Inferior parietal cortex (tissue), 1 donor: ENCODE results near the gene CARM1.

Source experiments
- DNase-seq: peaks from one replicate; pipeline ENCODE4 v3.0.0-alpha.2; 2016; ENCODE audit errors: extremely low spot score

The CARM1 gene

DNA sequence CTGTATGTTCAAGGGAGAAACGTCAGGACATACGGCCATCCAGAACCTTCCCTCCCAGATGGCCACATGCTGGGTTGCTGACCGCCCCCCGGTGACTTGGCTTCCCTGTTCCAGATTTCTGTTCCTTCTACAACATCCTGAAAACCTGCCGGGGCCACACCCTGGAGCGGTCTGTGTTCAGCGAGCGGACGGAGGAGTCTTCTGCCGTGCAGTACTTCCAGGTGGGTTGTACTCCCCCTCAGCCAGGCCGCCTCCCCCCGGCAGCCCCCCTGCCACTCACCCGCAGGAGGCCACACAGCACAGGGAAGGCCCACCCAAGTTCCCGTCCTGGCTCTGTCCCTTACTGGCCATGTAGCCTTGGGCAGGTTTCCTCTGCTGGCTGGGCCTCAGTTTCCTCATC lies 36.6 kb downstream of the CARM1 start:
- no peak for DNase-seq

DNA sequence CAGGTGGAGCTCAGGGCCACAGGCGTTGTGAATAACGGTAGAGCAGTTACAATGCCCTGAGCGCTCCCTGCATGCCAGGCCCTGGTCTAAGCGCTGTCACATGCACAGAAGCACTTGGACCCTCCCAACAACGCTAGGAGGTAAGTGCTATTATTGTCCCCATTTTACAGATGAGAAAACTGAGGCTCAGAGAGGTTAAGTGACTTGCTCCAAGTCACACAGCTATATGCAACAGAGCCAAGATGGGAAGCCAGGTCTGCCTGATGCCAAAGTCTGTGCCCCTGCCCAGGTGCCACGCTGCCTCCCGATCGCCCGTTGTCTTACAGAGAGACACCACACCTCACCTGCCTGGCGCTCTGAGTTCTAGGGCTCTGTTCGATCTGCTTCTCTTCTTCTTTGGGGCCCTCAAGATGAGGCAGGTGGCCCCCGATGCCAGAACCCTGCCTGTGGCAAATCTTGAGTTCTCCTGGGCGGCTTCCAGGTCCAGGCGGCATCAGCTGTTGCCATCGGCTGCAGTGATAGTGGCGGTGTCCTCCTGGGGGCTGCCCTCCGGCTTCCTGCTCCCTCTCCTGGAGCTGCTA lies 37.1 kb downstream of the CARM1 start:
- no peak for DNase-seq

DNA sequence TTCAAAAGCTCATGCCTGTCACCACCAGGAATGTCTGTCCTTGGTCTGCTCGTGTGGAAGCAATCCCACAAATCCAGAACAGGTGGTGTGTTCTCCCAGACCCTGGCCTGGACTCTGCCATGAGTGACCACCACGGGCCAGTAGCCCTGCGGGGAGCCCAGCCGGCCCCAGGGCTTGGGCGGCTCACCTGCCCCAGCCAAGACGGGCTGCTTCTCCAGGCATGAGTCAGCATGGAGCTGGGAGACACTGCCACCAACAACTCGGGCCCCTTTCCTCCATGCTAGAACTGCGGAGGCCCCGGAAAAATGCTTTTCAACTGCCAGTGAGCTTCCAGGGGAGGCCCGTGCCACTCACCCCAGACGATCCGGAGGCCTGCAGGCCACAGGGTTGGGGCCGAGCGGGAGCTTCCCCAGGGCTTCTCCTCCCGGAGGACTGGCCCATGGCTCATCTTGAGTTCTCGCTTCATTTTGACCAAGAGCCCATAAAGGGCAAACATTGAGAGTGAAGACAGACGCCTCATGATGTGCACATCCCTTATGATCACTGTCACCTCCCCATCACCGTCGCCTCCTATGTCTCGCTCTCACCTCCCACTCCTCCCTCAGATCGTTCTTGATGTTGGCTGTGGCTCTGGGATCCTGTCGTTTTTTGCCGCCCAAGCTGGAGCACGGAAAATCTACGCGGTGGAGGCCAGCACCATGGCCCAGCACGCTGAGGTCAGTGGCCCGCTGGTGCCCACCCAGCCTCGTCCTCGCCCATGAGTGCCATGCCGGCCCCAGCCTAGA lies 40.4 kb downstream of the CARM1 start:
- no peak for DNase-seq

DNA sequence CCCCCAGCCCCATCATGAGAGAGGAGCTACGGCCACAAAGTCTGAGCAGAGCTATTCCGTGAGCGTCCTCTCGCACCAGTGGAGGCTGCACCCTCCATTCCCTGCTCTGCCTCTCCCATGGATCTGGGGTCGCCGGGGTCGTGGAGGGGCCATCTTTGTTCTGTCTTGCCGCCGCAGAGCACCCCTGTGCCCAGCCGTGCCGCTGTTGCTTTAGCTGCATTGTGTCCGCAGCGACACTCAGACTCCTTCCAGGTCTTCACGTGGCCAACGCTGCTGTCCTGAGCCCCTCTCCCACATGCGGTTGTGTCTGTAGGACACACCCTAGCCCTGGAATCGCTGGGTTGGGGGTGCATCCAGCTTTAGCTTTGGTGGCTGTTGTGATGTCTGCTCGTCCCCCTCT lies 41.3 kb downstream of the CARM1 start:
- no peak for DNase-seq

DNA sequence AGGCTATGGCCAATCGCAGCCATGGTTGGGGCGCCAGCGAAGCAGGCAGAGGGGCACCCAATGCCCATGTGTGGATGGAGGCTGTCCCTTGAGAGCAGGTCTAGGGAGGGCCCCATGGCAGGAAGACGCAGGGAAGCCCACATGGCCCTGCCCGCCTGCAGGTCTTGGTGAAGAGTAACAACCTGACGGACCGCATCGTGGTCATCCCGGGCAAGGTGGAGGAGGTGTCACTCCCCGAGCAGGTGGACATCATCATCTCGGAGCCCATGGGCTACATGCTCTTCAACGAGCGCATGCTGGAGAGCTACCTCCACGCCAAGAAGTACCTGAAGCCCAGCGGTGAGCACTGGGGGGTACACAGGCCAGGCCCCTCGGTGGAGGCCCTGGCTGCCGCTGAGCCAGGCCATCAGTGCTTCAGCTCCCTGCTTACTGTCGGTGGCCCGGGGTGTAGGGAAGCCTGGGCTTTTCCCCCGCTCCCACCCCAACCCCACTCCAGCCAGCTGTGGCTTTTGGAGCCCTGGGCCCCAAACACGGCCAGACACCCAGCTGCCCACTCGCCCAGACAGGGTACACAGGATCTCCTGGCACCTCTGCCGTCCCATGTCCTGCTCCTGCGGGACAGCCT lies 42.5 kb downstream of the CARM1 start:
- no peak for DNase-seq

DNA sequence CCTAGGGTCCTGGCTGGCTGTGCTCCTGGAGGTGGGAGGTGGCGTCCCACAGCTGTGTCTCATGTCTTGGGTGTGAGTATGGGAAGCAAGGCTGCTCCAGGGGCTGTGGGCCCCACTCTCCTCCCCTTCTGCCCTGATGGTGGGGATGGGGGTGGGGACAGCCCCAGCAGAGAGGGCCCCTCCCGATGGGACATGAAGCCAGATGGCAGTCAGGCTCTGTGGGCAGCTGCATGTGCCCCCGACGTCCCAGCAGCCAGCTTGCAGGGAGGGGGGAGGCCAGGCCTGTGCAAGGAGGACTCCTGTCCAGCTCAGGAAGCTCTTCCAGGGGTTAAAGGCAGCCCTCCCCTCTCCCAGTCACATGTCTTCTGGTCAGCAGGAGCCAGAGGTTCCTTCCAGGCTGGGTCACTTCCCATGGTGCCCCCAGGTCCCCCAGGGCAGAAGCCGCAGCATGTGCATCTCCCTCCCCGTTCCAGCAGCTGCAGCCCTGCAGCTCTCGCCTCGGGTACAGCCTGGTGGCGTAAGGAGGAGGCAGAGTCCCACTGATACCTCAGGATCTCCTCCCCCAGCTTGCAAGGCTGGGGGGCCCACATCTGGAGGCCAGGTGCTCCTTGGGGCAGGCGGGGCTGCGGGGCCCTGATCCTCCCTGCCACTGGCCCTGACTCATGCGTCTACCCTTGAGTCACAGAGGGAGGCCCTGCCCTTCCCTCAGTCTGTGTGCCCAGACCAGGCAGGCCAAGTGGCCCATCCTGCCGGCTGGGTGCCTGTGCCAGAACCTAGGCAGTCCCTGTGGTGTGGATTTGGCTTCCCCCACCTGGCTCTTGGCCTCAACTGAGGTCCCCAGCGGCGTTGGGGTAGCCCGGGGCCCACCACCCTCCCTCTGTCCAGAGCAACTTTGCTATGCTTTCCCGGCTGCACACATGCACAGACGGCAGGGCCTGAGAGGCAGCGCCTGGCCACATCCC lies 44.1 kb downstream of the CARM1 start:
- no peak for DNase-seq

DNA sequence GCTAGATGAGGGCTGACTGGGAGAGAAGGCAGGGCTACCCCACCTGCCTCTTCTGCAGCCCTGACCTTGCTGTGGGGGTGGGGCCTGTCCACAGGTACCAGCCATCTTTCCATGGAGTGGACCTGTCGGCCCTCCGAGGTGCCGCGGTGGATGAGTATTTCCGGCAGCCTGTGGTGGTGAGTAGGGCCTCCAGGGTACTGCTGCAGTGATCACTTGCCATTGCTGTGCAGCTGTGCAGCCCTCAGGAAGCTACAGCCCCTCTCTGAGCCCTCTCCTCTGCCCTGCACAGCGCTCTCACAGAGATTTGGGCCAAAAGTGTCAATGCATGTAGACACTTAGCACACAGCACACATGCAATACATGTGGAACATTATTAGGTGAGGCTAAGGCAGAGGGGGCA lies 45.2 kb downstream of the CARM1 start:
- DNase-seq: no peak

DNA sequence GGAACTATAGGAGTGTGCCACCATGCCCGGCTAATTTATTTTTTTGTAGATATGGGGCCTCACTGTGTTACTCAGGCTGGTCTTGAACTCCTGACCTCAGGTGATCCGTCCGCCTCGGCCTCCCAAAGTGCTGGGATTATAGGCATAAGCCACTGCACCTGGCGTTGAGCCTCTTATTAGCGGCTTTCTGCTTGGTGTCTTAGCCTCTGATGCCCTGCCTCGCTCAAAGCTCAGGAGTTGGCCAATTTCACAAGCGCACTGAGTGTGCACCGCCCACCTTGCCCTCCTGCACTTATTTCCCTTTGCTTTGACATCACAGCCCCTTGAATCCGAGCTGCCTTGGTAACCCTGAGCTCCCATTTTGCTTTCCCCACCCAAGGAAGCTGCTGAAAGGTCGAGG lies 47.0 kb downstream of the CARM1 start:
- no peak for DNase-seq

DNA sequence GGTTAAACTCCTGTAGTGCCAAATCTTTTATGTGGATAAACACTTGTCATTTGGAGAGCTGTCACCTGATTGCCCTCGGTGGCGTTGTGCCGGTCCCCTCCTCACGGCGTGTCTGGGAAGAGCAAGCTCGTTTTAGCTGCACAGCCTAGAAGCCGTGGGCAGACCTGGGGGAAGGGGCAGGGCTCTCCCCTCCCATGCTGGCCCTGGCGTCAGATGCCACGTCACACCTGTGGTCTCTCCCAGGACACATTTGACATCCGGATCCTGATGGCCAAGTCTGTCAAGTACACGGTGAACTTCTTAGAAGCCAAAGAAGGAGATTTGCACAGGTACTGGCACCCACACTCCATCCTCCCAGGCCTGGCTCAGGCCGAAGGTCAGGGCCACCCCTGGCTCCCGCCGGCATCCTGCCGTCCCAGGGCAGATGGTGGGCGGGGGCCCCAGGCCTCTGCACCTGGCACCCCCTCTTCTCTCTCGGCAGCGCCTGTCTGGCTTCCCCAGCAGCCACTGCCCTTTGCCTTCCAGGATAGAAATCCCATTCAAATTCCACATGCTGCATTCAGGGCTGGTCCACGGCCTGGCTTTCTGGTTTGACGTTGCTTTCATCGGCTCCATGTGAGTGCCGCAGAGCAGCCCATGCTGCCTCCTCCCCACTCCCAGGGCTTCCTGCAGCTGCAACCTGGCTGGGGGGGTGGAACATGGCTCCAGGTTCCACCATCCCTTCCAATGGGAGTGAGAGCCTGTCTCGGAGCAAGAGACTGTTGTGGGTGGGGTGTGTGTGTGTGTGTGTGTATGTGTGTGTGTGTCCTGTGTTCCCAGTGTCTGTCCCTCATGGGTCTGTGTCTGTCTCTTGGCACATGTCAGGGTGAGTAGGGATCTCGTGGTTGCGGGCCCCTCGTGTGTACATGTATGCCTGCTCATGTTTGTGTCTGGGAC lies 48.3 kb downstream of the CARM1 start:
- DNase-seq: no peak

DNA sequence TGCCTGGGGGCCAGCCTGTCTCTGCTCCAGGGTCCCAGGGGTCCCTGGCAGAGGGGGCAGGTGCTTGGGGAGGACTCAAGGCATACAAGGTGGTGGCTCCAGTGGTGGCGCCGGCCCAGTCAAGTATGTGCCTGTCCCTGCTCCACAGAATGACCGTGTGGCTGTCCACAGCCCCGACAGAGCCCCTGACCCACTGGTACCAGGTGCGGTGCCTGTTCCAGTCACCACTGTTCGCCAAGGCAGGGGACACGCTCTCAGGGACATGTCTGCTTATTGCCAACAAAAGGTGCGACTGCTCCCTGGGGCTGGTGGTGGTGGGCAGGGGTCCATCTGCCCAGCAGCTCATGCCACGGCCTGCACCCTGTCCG lies 48.9 kb downstream of the CARM1 start:
- DNase-seq: no peak

DNA sequence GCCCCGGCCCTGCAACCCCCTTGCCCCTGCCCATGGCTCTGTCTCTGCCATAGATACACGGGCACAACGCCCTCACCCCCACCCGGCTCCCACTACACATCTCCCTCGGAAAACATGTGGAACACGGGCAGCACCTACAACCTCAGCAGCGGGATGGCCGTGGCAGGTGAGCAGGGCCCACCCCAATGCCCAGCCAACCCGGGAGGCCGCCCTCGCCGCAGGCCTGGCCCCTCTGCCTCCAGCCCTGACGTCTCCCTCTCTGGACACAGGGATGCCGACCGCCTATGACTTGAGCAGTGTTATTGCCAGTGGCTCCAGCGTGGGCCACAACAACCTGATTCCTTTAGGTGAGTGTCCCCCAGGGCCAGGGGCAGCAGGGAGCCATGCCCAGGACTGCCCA lies 49.4 kb downstream of the CARM1 start:
- DNase-seq: no peak

DNA sequence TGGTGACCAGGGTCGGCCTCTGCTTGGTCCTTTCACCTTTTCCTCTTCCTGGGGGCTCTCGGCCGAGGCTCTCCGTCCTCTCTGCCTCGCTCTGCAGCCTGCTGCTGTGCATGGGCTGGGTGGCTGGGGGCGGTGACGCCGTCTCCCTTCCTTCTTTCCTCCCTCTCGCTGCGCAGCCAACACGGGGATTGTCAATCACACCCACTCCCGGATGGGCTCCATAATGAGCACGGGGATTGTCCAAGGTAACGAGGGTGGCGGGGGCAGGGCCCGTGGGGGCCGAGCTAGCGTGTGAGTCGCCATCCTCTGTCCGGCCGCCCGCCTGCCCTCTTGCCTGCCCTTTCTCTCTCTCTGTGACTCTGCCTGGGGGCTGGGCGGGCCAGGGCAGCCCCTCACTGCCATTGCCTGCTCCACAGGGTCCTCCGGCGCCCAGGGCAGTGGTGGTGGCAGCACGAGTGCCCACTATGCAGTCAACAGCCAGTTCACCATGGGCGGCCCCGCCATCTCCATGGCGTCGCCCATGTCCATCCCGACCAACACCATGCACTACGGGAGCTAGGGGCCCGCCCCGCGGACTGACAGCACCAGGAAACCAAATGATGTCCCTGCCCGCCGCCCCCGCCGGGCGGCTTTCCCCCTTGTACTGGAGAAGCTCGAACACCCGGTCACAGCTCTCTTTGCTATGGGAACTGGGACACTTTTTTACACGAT lies 50.0 kb downstream of the CARM1 start:
- no peak for DNase-seq

DNA sequence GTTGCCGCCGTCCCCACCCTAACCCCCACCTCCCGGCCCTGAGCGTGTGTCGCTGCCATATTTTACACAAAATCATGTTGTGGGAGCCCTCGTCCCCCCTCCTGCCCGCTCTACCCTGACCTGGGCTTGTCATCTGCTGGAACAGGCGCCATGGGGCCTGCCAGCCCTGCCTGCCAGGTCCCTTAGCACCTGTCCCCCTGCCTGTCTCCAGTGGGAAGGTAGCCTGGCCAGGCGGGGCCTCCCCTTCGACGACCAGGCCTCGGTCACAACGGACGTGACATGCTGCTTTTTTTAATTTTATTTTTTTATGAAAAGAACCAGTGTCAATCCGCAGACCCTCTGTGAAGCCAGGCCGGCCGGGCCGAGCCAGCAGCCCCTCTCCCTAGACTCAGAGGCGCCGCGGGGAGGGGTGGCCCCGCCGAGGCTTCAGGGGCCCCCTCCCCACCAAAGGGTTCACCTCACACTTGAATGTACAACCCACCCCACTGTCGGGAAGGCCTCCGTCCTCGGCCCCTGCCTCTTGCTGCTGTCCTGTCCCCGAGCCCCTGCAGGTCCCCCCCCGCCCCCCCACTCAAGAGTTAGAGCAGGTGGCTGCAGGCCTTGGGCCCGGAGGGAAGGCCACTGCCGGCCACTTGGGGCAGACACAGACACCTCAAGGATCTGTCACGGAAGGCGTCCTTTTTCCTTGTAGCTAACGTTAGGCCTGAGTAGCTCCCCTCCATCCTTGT lies 50.7 kb downstream of the CARM1 start:
- DNase-seq: no peak

DNA sequence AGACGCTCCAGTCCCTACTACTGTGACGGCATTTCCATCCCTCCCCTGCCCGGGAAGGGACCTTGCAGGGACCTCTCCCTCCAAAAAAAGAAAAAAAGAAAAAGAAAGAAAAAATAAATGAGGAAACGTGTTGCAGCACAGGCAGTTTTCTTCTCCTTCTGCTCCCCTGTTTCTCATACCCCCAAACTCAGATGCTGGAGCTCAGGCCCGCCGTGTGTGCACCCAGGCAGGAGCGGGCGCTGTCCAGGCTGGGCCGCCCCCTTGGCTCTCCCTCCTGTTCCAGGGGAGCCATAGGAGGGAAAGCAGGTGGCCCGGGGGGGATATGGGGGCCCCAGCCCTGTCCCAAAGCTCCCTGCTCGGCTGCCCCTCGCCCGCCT lies 51.3 kb downstream of the CARM1 start:
- no peak for DNase-seq

DNA sequence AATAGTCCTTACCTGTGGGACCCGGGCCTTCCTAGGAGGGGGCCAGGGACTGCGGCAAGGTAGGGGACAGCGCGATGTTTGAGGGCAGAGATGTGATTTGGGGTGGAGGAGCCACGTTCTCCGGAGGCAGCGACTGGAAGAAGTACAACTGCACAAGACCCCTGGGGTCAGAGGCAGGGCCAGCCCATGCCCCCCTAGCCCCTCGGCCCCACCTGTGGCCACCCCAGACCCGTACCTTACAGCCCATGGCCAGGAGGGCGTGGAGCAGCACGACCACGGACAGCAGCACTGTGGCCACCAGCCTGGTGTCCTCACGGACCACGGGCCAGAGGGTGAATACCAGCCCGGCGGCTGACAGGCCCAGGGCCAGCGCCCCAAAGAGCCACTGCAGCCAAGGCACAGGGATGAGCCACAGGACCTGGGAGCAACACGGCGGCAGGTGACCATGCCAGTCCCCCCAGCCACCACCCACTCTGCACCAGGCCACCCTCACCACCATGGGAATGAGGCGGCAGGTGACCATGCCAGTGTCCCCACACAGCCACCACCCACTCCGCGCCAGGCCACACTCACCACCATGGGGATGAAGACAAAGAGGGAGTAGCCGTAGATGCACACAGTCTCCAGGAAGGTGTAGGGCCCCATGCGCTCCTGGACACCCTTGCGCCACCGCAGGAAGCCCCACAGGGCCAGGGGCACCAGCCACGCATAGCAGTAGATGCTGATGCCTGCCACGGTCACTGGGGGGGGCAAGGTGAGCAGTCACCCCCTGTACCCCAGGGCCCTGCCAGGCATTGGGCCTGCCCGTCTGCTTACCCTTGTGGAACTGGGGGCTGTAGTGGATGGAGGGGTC lies 52.1 kb downstream of the CARM1 start:
- no peak for DNase-seq

DNA sequence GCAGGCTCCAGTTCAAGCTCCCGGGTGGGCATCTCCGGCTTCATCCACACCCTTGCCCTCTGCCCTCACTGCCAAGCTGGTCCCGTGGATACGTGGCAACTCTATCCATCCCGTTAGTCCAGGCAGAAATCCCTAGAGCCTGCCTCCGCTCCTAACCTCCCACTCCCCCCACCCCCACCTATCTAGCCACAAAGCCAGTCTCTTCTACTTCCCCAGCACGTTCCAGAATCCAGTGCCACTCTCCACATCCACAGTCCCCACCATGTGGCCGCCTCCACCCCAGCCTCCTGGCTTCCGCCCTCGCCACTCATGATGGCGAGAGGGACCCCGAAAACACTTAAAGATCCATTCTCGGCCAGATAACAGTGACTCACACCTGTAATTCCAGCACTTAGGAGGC lies 53.2 kb downstream of the CARM1 start:
- DNase-seq: no peak

DNA sequence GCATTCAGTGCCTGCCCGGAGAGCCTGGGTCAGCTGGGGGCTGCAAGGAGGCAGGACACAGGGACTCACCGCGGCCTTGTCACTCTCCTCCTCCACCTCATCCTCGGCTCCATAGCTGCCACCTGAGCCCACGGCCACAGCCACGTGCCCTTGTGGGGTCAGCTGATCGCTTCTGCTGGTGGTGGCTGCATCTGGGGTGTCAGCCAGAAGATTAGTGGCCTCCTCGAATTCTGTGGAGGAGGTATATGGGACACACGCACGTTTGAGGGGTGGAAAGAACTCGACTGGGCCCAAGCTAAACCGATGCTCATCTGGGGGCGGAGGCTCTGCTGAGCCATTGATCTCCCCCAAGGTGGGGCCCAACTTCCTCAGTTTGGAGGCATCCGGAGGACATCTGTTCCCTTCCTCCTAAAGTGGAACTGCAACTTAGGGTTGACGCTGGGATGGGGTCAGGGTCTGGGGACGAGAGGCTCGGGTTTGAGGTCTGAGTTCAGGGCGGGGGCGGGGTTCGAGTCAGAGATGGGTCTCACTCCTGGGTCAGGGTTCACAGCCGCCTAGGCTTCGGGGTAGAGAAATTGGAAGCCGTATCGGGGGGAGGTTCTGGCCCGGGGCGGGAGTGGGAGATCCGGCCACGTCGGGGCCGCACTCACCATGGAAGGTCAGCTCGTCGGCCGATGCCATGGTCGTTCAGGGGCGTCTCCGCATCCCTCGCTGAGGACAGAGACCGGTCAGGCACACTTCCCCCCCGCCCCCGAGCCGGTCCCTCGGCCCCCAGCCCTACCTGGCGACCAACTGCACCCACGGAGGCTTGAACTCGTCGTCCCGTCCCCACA lies 56.6 kb downstream of the CARM1 start:
- DNase-seq: no peak
